ENCODE results near the gene DOCK9.

DNA sequence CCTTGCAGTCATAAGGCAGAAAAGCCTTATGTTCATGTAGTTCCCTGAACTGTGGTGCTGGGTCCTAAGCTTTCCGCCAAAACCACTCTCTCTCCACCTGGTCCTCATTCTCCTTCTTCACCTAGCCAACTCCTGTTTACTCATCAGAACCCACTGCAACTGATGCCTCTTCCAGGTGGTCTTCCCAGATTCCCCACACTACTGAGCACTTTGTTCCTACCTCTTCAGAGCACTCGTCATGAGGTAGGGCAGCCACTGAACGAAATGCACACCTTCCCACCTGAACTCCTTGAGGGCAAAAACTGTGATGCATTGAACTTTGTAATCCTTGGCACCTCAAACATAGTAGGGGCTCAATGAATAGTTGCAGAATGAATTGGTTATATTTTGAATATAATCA lies 100.4 kb downstream of the DOCK9 start:
- TF ChIP-seq, protein P1, sequence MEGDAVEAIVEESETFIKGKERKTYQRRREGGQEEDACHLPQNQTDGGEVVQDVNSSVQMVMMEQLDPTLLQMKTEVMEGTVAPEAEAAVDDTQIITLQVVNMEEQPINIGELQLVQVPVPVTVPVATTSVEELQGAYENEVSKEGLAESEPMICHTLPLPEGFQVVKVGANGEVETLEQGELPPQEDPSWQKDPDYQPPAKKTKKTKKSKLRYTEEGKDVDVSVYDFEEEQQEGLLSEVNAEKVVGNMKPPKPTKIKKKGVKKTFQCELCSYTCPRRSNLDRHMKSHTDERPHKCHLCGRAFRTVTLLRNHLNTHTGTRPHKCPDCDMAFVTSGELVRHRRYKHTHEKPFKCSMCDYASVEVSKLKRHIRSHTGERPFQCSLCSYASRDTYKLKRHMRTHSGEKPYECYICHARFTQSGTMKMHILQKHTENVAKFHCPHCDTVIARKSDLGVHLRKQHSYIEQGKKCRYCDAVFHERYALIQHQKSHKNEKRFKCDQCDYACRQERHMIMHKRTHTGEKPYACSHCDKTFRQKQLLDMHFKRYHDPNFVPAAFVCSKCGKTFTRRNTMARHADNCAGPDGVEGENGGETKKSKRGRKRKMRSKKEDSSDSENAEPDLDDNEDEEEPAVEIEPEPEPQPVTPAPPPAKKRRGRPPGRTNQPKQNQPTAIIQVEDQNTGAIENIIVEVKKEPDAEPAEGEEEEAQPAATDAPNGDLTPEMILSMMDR (IDR thresholded peaks at IDR 0.05), result no peak
- TF ChIP-seq POLR2A (IDR thresholded peaks at IDR 0.05), result no peak

Data from right lobe of liver (tissue), 4 donors.